CD4-positive, alpha-beta T cell treated with Interleukin-6 for 4 hours (primary cell): ENCODE data around the gene PRLH.
"Not testable (repeated sequence)": the region's sequence is repeated elsewhere in the genome, so short reads cannot be mapped to it uniquely, and the experiment has no call there.

Experiments
- DNase-seq: peaks from one replicate; pipeline ENCODE4 v3.0.0-alpha.2; 2020; ENCODE audit warnings: mixed read lengths

The PRLH gene

GRCh38 chr2:237602409-237602808 lies 36.0 kb downstream of the PRLH start:
- no peak for DNase-seq

DNA sequence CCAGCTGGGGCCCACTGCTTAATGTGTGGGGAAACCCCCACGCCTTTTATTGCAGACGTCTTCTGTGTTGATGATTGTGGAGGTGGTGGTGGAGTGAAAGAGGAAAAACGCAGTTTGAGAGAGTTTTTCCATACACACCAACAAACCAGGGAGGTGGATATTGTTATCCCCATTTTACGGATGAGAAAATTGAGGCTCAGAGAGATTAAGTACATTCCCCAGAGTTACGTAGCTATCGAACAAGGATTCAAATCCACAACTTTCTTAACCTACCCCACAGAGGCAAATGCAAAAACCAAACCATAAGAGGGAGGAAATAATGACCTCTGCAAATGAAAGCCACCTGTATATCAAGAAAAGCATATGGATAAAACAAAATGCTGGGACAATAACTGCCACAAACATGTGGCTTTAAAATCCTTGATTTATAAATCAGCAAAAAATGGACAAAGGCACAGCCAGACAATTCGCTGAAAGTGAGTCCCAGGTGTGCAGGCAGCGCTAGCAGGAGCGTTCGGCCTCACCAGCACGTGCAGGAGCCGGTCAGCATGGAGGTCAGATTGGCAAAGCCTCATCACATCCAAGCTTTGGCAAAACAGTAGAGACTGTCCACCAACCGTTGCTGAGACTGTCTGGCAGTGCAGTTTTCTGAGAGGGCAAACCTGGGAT lies 36.8 kb downstream of the PRLH start:
- no peak for DNase-seq

- peak; percentile 65 for DNase-seq
These were observed 37.5 kb downstream of the PRLH start for GRCh38 chr2:237603718-237604362.

GRCh38 chr2:237604391-237604790 lies 38.0 kb downstream of the PRLH start:
- DNase-seq, result no peak

DNA sequence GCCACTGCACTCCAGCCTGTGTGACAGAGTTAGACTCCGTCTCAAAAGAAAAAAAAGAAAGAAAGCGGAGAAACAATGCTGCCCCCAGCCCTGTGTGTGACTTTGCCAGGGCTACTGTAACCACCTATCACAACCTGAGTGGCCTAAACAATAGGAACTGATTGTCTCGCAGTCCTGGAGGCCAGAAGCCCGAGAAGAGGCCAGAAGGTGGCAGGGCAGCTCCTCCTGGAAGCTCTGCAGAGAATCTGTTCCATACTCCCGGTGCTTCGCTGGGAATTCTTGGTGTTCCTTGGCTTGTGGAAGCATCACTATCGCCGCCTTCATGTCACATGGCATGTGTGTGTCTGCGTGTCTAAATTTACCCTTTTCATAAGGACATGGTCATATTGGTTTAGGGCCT lies 38.6 kb downstream of the PRLH start:
- no peak for DNase-seq

DNA sequence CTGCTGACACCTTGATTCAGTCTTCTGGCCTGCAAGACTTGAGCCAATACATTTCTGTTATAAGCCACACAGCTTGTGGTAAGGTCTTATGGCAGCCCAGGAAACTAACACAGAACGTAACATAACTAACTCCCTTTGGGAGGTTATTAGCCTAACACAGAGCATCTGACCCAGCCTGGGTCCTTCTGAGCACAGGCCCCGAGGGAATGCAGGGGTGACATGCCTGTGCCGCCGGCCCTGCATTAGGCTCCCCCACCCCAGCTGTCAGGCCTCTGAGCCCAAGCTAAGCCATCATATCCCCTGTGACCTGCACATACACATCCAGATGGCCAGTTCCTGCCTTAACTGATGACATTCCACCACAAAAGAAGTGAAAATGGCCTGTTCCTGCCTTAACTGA lies 40.1 kb downstream of the PRLH start:
- not testable (repeated sequence) for DNase-seq

DNA sequence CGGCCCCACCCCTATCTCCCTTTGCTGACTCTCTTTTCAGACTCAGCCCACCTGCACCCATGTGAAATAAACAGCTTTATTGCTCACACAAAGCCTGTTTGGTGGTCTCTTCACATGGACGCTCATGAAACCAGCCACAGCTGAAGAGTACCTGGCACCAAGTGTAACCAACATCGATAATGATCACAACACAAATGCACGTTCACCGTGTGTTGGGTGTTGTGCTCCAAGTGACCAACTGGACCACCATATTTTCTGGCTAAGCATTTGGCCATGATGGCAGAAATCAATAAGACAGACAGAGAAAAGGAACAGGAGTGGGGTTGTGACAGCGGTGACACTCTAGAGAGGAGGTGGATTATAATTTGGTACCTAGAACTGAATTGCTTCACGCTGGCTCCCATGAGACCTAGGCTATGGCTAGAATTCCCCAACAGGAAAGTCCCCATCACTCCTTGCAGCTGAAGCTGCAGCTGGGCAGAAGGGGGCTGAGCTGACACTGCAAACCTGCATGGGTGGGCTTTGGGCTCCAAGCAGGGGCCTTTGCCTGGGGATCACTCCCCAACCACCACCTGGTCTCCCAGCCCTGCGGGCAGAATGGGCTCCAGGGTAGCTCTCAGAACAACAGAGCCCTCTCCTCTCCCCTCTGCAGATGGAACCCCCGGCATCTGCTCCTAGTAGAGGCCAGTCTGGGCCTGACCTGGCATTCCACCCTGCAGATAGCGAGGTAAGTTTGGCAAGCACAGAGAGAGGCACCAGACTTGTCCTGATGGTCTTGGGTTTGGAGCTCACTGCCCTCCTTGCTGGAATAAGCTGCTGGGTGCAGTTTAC lies 46.4 kb downstream of the PRLH start:
- no peak for DNase-seq

DNA sequence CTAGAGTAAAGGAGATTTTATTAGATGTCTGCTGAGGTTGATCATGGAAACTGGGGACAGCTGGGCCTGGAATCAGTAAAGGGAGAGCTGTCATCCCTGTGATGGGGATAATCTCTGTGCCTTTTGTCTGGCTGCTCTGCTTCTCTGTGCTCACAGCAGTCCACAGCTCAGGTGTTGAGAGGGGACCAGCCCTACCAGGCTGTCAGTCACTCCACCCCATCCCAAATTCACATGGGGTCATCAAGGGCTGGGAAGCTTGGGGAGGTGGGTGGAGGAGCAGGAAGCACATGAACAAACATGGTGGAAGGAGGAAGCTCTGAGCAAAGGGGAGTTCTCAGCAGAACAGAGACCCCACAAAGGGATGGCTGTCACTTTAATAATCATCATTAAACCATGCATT lies 47.3 kb downstream of the PRLH start:
- no peak for DNase-seq

DNA sequence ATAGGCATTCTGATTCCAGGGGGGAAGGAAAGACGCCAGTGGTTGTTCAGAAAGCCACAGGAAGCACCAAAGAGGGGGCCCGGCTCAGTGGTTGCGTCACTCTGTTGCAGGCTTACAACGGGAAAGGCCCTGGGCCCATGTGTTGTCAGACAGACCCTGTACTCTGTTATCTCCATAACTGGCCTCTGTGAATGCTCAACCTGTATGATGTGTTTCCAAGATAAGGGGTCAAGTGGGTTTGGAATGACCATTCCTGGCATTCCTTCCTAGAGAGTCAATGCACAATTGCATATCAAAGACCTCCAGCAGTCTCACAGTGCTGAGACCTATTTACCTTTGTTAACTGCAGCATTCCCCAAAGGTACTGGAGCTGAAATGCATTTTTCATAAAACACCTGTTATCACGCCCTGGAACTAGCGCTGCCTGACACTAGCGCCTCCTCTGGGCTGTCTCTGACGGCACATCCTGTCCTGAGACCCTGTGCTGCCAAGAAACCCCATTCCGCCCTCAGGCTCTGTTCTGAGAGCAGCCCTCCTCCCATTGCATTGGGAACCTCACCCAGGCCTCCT lies 47.9 kb downstream of the PRLH start:
- DNase-seq, result no peak

DNA sequence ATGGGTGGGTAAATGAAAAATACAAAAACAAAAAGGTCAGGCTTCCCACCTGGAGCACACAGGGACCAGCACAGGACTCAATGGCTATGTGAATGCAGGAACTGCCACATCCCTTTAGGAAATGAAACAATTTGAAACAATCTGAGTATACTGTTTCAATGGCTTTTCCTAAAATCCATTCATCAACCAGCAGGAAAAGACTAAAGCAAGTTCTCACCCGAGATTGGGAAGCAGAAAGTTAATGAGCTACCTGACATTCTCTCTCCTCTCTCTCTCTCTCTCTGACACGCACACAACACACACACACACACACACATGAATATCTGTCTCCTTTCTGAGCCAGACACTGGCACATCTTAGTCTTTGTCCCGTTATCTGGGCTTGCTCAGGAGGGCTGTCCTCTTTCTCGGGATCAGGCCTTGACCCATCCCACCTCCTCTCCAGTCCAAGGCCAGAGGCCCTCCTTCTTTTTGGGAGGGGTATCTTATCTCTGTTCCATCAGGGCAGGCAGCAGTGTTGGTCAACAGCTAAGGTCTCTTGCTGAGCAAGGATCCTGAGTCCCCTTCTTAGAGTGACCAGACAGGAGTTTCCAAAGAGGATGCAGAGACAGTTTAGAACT lies 49.4 kb downstream of the PRLH start:
- DNase-seq, result no peak

- DNase-seq, result no peak
These were observed 50.0 kb downstream of the PRLH start for GRCh38 chr2:237616373-237616733.
